ENCODE results near the gene FNDC3A.
A peak's percentile ranks its signal among the peaks of the same experiment; 100 is the strongest.

The FNDC3A gene

DNA sequence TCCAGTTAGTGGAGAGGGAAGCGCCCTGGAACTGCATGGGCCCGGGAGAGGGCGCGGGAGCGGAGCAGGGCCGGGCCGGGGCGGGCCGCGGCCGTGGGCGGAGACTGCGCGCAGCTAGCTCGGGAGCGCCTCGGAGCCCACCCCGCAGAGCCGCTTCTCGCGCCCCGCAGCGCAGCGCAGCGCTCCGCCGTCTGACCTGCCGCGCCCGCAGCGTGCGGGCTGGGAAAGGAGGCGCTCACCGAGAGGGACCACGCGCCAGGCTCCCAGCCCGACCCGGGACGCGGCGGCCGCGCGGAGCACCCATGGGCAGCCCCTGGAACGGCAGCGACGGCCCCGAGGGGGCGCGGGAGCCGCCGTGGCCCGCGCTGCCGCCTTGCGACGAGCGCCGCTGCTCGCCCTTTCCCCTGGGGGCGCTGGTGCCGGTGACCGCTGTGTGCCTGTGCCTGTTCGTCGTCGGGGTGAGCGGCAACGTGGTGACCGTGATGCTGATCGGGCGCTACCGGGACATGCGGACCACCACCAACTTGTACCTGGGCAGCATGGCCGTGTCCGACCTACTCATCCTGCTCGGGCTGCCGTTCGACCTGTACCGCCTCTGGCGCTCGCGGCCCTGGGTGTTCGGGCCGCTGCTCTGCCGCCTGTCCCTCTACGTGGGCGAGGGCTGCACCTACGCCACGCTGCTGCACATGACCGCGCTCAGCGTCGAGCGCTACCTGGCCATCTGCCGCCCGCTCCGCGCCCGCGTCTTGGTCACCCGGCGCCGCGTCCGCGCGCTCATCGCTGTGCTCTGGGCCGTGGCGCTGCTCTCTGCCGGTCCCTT, 244.5 kb downstream of the FNDC3A start, which contains the start of gene MLNR:
MLNR (plus strand) TSS at position 303 of the 820 bp plus-strand sequence; CDS start at position 303, 0 bp downstream.
- DNase-seq (ENCODE audit: low read depth): peak; percentile 33
- TF ChIP-seq, protein P1, sequence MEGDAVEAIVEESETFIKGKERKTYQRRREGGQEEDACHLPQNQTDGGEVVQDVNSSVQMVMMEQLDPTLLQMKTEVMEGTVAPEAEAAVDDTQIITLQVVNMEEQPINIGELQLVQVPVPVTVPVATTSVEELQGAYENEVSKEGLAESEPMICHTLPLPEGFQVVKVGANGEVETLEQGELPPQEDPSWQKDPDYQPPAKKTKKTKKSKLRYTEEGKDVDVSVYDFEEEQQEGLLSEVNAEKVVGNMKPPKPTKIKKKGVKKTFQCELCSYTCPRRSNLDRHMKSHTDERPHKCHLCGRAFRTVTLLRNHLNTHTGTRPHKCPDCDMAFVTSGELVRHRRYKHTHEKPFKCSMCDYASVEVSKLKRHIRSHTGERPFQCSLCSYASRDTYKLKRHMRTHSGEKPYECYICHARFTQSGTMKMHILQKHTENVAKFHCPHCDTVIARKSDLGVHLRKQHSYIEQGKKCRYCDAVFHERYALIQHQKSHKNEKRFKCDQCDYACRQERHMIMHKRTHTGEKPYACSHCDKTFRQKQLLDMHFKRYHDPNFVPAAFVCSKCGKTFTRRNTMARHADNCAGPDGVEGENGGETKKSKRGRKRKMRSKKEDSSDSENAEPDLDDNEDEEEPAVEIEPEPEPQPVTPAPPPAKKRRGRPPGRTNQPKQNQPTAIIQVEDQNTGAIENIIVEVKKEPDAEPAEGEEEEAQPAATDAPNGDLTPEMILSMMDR (conservative IDR thresholded peaks at IDR 0.05; ENCODE audit: control insufficient read depth, insufficient read depth, low read depth, low read length): no peak
- no peak within 1 kb of the TSS for H3K4me3 ChIP-seq (ENCODE audit: control insufficient read depth, low read depth, low read length)

DNA sequence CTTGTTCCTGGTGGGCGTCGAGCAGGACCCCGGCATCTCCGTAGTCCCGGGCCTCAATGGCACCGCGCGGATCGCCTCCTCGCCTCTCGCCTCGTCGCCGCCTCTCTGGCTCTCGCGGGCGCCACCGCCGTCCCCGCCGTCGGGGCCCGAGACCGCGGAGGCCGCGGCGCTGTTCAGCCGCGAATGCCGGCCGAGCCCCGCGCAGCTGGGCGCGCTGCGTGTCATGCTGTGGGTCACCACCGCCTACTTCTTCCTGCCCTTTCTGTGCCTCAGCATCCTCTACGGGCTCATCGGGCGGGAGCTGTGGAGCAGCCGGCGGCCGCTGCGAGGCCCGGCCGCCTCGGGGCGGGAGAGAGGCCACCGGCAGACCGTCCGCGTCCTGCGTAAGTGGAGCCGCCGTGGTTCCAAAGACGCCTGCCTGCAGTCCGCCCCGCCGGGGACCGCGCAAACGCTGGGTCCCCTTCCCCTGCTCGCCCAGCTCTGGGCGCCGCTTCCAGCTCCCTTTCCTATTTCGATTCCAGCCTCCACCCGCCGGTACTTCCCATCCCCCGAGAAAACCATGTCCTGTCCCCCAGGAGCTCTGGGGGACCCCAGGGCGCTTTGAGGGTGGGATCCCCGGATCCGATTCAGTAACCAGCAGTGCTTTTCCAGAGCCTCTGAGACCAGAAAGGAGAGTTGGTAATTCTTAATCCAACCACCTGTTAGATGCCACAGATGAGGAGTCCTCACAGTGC, 245.3 kb downstream of the FNDC3A start:
- TF ChIP-seq, protein P1 (conservative IDR thresholded peaks at IDR 0.05; ENCODE audit: control insufficient read depth, insufficient read depth, low read depth, low read length): no peak
- no peak overlapping the region for H3K4me3 ChIP-seq (ENCODE audit: control insufficient read depth, low read depth, low read length)
- peak; percentile 15 for DNase-seq (ENCODE audit: low read depth)

DNA sequence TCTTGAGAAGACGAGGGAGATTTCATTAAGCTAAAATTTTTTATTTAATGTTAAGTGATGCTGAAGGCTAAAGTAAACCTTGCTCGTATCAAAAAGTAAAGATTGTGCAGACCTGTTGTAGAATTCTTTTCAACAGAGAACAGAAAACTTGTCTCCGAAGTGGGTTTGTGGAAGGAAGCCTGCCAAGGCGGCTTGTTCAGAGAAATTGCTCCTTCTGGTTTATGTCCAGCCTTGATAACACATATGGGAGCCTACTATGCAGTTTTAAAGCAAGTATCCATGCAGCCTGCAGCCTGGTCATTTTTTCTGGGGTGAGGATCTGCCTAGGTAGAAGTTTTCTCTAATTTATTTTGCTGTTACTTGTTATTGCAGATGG, 245.9 kb downstream of the FNDC3A start:
- H3K4me3 ChIP-seq (ENCODE audit: control insufficient read depth, low read depth, low read length): no peak overlapping the region
- TF ChIP-seq, protein P1 (conservative IDR thresholded peaks at IDR 0.05; ENCODE audit: control insufficient read depth, insufficient read depth, low read depth, low read length): no peak
- no peak for DNase-seq (ENCODE audit: low read depth)

DNA sequence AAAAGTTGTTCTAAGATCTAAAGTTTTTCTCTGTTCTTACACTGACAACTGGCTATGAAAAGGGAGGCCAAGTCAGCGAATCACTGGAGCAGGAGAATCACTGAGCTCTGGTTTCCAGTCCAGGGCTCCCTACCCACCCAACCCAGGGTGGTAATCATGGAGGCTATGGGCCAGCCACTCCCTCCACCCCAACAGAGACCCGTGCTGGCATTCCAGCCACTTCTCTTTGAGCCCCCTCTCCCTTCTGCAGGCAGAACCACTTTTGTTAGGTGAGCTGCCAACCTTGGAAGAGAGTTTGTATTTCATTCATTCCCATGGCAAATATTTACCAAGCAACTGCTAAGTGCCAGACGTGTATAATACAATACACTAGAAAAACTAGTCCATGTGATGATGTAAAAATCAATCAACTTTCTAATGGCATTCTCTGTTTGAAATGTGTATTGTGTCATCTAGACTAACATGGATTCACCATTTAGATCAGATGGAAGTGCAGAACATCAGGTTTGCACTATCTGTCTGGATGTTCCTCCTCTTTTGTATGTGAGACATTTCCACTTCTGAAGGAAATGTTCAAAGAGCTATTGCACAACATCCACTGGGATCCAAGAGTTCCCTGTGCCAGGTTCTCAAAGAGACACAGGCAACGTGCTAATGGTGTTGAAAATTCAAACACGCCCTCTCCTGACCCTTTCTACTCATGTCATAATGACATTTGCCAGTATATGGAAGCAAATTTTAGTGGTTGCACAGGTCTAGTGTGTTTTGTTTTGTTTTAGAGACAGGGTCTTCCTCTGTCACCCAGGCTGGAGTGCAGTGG, 249.7 kb downstream of the FNDC3A start:
- TF ChIP-seq, protein P1 (conservative IDR thresholded peaks at IDR 0.05; ENCODE audit: control insufficient read depth, insufficient read depth, low read depth, low read length): no peak
- DNase-seq (ENCODE audit: low read depth): peak; percentile 52

DNA sequence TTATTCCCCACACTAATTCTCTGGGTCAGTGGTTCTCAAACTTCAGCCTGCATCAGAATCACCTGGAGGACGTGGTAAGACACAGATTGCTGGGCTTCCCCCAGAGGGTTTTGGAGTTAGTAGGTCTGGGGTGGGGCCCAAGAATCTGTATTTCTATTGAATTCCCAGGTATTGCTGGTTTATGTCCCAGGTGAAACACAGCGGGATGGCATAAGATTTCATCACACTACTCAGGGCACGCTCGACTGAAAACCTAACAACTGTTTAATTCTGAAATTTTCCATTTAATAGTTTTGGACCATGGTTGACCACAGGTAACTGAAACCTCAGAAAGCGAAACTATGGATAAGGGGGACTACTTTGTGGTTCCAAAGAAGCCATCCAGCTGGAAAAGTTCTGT, 250.9 kb downstream of the FNDC3A start:
- no peak for DNase-seq (ENCODE audit: low read depth)
- H3K4me3 ChIP-seq (ENCODE audit: control insufficient read depth, low read depth, low read length): no peak overlapping the region
- TF ChIP-seq, protein P1 (conservative IDR thresholded peaks at IDR 0.05; ENCODE audit: control insufficient read depth, insufficient read depth, low read depth, low read length): no peak

More for the DNA sequence above, 249.7 kb downstream of the FNDC3A start:
- no peak overlapping the region for H3K4me3 ChIP-seq (ENCODE audit: control insufficient read depth, low read depth, low read length)

DNA sequence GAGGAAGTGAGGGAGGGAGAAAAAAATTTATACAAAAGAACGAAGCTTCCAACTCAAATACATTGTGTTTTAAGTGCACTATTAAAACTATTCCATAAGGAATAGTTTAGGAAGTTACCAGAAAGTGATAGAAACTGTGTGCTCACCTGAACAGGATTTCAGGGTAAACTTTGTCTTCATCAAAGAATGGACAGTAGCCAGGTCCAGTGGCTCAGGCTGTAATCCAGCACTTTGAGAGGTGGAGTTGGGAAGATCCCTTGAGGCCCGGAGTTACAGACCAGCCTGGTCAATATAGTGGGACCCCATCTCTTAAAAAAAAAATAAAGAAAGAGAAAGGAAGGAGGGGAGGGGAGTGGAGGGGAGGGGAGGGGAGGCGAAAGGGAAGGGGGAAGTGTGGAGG, 259.0 kb downstream of the FNDC3A start:
- H3K4me3 ChIP-seq (ENCODE audit: control insufficient read depth, low read depth, low read length): no peak overlapping the region
- no peak for DNase-seq (ENCODE audit: low read depth)
- TF ChIP-seq, protein P1 (conservative IDR thresholded peaks at IDR 0.05; ENCODE audit: control insufficient read depth, insufficient read depth, low read depth, low read length): no peak
